Left ventricle myocardium inferior (tissue), 1 donor: ENCODE measurements around the gene PCDHGB2. TPM values are rescaled to one million over a fixed set of nuclear protein-coding genes. Genes with fewer than 3 reads are reported as not detected.
"Not testable (repeated sequence)": the region's sequence is repeated elsewhere in the genome, so short reads cannot be mapped to it uniquely, and the experiment has no call there.

ENCODE experiments used
- DNase-seq: peaks from one replicate; pipeline ENCODE4 v3.0.0-alpha.2; 2020
- H3K27ac ChIP-seq: fragments of 200-600 bp; replicated peaks from 2 replicates; pipeline ENCODE4 v1.8.0; 2021
- H3K27me3 ChIP-seq: fragments of 200-600 bp; 2 replicates; pipeline ENCODE4 v1.8.0; 2021; ENCODE audit warnings: low read depth
- H3K36me3 ChIP-seq: fragments of 200-600 bp; 2 replicates; pipeline ENCODE4 v1.8.0; 2021
- H3K4me1 ChIP-seq: fragments of 200-600 bp; 2 replicates; pipeline ENCODE4 v1.8.0; 2021
- H3K4me3 ChIP-seq: fragments of 200-600 bp; 2 replicates; pipeline ENCODE4 v1.8.0; 2021; ENCODE audit warnings: mild to moderate bottlenecking, moderate library complexity
- H3K9me3 ChIP-seq: fragments of 200-600 bp; replicated peaks from 2 replicates; pipeline ENCODE4 v1.8.0; 2021
- intact Hi-C: fragments of 100-400 bp; cut with micrococcal nuclease; formaldehyde crosslinking; loops from one replicate; pipeline ENCODE4 v1.11.0; 2022
- total RNA-seq: library from RNA; stranded (reverse); fragmentation: NEBNext Ultra II Directional; extraction: Animal tissue kit (Norgen Biotek cat#: 25700); gene quantifications from one replicate; pipeline ENCODE4 v1.2.1, GENCODE V29; 2021
- TF ChIP-seq, protein P1 (sequence below): fragments of 200-600 bp; IDR thresholded peaks from 2 replicates; pipeline ENCODE4 v1.8.0; 2021; ENCODE audit warnings: antibody characterized with exemption, mild to moderate bottlenecking, borderline replicate concordance
- donor health status: DM: no; HTN: yes; CAD: no; lungs with severe emphysema.

Gene PCDHGB2
- total RNA-seq, 1 donor from 2014 or later, result 8.8 TPM

DNA sequence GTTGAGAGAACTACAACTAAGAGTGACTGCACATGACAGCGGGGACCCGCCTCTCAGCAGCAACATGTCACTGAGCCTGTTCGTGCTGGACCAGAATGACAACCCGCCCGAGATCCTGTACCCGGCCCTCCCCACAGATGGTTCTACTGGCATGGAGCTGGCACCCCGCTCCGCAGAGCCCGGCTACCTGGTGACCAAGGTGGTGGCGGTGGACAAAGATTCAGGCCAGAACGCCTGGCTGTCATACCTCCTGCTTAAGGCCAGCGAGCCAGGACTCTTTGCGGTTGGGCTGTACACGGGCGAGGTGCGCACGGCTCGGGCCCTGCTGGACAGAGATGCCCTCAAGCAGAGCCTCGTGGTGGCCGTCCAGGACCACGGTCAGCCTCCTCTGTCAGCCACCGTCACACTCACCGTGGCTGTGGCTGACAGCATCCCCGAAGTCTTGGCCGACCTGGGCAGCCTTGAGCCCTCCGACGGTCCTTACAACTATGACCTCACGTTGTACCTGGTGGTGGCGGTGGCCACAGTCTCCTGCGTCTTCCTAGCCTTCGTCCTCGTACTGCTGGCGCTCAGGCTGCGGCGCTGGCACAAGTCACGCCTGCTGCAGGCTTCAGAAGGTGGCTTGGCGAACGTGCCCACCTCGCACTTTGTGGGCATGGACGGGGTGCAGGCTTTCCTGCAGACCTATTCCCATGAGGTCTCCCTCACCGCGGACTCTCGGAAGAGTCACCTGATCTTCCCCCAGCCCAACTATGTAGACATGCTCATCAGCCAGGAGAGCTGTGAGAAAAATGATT lies 24.9 kb downstream of the PCDHGB2 start:
- peaks cover 11% of the 10 kb centered on the region for H3K4me1 ChIP-seq
- H3K27me3 ChIP-seq, result no peaks in the 10 kb centered on the region
- no peak overlapping the region for H3K4me3 ChIP-seq
- TF ChIP-seq, protein P1, sequence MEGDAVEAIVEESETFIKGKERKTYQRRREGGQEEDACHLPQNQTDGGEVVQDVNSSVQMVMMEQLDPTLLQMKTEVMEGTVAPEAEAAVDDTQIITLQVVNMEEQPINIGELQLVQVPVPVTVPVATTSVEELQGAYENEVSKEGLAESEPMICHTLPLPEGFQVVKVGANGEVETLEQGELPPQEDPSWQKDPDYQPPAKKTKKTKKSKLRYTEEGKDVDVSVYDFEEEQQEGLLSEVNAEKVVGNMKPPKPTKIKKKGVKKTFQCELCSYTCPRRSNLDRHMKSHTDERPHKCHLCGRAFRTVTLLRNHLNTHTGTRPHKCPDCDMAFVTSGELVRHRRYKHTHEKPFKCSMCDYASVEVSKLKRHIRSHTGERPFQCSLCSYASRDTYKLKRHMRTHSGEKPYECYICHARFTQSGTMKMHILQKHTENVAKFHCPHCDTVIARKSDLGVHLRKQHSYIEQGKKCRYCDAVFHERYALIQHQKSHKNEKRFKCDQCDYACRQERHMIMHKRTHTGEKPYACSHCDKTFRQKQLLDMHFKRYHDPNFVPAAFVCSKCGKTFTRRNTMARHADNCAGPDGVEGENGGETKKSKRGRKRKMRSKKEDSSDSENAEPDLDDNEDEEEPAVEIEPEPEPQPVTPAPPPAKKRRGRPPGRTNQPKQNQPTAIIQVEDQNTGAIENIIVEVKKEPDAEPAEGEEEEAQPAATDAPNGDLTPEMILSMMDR, result no peak
- no peak overlapping the region for H3K27ac ChIP-seq
- peaks cover 38% of the 10 kb centered on the region for H3K36me3 ChIP-seq
- intact Hi-C loops, result no loop called here
- no peak for DNase-seq
- H3K9me3 ChIP-seq, result peaks cover 96% of the 10 kb centered on the region

DNA sequence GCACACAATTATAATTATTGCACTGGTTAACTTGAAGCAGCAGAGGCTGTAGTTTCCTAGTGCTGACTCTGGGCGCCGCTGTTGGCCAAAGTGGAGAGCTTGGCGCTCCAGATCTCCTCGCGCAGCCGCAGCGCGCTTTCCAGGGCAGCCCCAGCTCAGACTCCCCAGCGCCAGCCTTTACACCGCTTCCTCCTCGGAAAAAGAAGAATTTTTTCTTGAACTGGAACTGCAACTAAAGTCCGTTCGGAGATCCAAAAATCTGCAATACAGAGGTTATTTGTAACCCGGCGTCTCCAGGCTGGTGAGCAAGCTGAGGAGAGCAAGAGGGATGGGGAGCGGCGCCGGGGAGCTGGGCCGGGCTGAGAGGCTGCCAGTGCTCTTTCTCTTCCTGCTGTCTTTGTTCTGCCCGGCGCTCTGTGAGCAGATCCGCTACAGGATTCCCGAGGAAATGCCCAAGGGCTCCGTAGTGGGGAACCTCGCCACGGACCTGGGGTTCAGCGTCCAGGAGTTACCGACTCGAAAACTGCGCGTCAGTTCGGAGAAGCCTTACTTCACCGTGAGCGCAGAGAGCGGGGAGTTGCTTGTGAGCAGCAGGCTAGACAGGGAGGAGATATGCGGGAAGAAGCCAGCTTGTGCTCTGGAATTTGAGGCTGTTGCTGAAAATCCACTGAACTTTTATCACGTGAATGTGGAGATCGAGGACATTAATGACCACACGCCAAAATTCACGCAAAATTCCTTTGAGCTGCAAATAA lies 27.9 kb downstream of the PCDHGB2 start, which contains the start of gene PCDHGB4:
PCDHGB4 (plus strand) TSS at position 142 of the 755 bp plus-strand sequence; CDS start at position 329, 187 bp downstream.
- H3K27ac ChIP-seq, H3K27me3 ChIP-seq, intact Hi-C loops: not testable (repeated sequence)
- H3K9me3 ChIP-seq, result peaks cover 96% of the 10 kb centered on the region
- H3K36me3 ChIP-seq, result peaks cover 33% of the 10 kb centered on the region
- TF ChIP-seq, protein P1, result peak; percentile 71
- H3K4me3 ChIP-seq, result peak within 1 kb of the TSS; percentile 55
- DNase-seq, result peak; percentile 42
- H3K4me1 ChIP-seq, result peaks cover 30% of the 10 kb centered on the region

DNA sequence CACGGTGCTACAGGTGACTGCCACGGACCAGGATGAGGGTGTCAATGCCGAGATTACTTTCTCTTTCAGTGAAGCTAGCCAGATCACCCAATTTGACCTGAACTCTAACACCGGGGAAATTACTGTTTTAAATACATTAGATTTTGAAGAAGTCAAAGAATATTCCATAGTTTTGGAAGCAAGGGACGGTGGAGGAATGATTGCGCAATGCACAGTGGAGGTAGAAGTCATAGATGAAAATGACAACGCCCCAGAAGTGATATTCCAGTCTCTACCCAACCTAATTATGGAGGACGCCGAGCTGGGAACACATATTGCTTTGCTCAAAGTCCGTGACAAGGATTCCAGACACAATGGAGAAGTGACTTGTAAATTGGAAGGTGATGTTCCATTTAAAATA lies 28.9 kb downstream of the PCDHGB2 start:
- no peaks in the 10 kb centered on the region for H3K27me3 ChIP-seq
- TF ChIP-seq, protein P1, result no peak
- no peak overlapping the region for H3K4me3 ChIP-seq
- intact Hi-C loops, result no loop called here
- no peak for DNase-seq
- peaks cover 96% of the 10 kb centered on the region for H3K9me3 ChIP-seq
- H3K27ac ChIP-seq, result no peak overlapping the region
- H3K4me1 ChIP-seq, result peaks cover 29% of the 10 kb centered on the region
- H3K36me3 ChIP-seq, result peaks cover 38% of the 10 kb centered on the region

DNA sequence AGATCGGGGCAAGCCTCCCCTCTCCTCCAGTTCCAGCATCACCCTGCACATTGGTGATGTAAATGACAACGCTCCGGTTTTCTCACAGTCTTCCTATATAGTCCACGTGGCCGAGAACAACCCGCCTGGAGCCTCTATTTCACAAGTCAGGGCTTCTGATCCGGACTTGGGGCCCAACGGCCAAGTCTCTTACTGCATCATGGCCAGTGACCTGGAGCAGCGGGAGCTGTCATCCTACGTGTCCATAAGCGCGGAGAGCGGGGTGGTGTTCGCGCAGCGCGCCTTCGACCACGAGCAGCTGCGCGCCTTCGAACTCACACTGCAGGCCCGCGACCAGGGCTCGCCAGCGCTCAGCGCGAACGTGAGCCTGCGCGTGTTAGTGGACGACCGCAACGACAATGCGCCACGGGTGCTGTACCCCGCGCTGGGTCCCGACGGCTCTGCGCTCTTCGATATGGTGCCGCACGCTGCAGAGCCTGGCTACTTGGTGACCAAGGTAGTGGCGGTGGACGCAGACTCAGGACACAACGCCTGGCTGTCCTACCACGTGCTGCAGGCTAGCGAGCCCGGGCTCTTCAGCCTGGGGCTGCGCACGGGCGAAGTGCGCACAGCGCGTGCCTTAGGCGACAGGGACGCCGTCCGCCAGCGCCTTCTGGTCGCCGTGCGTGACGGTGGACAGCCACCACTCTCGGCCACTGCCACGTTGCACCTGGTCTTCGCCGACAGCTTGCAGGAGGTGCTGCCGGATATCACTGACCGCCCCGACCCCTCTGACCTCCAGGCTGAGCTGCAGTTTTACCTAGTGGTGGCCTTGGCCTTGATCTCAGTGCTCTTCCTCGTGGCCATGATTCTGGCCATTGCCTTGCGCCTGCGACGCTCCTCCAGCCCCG lies 29.6 kb downstream of the PCDHGB2 start:
- peaks cover 96% of the 10 kb centered on the region for H3K9me3 ChIP-seq

More for the DNA sequence above, 29.6 kb downstream of the PCDHGB2 start:
- no peak for DNase-seq
- TF ChIP-seq, protein P1, result no peak
- H3K27me3 ChIP-seq, result no peaks in the 10 kb centered on the region
- no peak overlapping the region for H3K27ac ChIP-seq
- peaks cover 42% of the 10 kb centered on the region for H3K36me3 ChIP-seq
- H3K4me3 ChIP-seq, result no peak overlapping the region
- intact Hi-C loops, result no loop called here
- H3K4me1 ChIP-seq, result peaks cover 29% of the 10 kb centered on the region
